Nucleus accumbens (tissue), 56 donors: ENCODE measurements around the gene DIP2B.
"Not testable (repeated sequence)": the region's sequence is repeated elsewhere in the genome, so short reads cannot be mapped to it uniquely, and the experiment has no call there.

ENCODE experiments used
- DNase-seq, 56 donors: peaks; one replicate each; lab custom pipeline; 2025; lab: John Stamatoyannopoulos, UW

The DIP2B gene

DNA sequence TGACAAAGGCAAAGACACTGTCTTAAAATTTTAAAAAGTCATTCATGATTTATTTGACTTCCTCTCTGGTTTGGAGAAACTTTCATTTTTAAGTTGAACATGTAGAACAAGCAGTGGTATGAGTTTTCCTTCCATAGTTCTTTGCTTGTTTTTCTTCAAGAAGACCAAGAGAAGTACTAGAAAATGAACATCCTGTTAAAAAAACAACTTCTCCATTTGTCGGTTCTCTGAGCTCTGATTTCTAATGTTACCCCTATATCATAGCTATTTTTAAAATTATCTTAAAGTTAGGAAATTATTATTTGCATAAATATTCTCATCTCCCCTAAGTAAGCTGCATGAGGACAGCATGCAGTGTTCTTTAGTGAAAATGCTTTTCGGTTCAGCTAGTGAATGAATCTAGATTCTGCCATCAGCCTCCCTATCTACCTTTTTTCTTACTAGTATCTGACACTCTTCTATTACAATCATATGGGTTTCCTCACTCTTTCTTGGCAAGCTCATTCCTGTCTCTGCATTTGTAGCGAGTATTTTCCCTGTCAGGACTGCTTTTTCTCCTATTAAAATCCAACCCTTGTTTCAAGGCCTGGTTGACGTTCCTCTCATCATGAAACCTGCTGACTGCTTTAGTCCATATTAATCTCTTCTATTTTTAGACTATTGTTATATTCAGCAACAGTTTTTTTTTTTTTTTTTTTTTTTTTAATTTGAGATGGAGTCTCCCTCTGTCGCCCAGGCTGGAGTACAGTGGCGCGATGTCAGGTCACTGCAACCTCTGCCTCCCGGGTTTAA lies 15.8 kb downstream of the DIP2B start:
- DNase-seq, result no peak

DNA sequence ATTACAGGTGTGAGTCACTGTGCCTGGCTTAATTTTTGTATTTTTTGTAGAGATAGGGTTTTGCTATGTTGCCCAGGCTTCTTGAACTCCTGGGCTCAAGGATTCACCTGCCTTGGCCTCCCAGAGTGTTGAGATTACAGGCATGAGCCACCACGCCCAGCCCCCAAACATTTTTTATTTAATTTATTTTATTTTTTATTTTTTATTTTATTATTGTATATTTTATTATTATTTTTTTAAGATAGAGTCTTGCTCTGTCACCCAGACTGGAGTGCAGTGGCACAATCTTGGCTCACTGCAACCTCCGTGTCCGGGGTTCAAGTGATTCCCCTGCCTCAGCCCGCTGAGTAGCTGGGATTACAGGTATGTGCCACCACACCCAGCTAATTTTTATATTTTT lies 17.0 kb downstream of the DIP2B start:
- DNase-seq, result not testable (repeated sequence)

DNA sequence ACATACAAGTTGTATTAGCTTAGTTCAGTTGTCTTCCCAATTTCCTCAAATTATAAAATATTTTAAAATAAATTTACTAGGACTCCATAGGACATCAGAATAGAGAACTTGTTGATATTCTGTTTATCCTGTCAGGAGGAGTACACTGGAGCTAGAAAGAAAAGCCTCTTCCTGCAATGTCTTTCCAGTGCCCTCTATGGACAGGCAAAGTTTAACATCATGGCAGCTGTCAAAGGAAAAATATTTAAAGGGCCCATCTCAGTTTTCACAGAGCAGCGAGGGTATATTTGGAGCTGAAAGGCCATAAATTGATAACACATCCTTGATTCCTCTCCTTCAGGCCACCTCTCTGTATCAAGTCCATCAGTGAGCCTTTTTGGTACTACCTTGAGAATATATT lies 19.0 kb downstream of the DIP2B start:
- no peak for DNase-seq

DNA sequence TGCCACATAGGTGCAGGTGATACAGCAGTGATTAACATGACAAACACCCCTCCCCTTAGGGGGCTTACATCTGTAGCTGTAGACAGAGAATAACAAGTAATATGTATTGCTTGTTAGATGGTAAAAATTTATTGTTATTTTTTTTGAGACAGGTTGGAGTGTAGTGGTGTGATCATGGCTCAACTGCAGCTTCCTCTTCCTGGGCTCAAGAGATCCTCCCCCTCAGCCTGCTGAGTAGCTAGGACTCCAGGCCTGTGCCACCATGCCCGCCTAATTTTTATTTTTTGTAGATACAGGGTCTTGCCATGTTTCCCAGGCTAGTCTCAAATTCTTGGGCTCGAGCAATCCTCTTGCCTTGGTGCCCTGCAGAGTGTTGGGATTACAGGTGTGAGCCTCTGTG lies 19.8 kb downstream of the DIP2B start:
- no peak for DNase-seq

DNA sequence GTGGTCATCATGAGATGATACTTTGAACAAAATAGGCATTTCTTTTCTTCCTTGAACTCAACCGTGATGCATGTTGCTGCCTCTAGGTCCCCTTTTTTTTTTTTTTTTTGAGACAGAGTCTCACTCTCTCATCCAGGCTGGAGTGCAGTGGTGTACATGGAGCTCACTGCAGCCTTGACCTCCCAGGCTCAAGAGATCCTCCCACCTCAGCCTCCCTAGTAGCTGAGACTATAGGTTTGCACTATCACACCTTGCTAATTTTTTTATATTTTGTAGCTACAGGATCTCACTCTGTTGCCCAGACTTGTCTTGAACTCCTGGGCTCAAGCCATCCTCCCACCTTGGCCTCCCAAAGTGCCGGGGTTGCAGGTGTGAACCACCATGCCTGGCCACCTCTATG lies 20.6 kb downstream of the DIP2B start:
- DNase-seq, result no peak

DNA sequence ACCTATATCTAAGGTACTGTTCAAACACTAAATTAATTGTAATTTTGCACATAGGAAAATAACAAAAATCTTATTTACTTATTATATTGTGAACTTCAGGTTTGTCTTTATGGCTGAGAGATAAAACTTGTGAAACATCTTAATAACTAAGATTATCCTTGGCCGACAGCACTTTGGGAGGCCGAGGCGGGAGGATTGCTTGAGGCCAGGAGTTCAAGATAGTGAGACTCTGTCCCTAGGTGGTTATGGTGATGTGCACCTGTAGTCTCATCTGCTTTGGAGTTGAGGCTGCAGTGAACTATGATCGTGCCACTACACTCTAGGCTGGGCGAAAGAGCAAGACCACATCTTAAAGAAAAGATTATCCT lies 22.6 kb downstream of the DIP2B start:
- no peak for DNase-seq

DNA sequence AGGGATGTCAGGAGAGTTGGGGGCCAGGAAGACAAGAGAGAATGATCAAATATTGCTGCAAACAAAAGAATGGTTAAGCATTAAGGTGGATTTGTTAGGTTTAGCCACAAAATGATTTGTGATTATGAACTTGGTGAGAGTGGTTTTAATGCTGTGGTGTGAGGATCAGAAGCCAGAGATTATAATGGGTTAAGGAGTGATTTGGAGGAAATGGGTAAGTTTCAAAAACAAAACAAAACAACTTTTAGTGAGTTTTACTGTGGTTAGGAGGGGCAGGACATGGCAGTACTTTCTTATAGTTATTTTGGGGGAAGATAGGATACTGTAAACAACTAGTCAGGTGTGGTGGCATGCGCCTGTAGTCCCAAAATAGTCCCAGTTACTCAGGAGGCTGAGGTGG lies 24.0 kb downstream of the DIP2B start:
- no peak for DNase-seq

DNA sequence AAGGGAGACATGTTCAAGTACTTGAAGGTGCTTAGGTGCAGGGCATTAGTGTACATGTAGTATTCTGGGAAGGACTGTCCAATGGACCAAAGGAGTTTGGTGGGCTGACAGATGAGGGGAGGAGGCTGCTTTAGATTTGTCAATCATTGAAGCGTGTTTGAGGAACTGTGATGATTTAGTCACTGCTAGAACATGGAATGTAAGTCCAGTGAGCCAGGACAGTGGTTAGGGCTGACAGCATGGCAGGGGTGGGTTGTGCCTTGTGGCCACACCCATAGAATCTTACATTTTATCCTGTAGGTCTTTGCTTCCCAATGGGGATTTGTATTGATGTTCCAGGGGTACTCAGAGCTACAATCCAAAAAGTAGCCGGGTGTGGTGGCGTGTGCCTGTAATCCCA lies 24.6 kb downstream of the DIP2B start:
- DNase-seq, result no peak

DNA sequence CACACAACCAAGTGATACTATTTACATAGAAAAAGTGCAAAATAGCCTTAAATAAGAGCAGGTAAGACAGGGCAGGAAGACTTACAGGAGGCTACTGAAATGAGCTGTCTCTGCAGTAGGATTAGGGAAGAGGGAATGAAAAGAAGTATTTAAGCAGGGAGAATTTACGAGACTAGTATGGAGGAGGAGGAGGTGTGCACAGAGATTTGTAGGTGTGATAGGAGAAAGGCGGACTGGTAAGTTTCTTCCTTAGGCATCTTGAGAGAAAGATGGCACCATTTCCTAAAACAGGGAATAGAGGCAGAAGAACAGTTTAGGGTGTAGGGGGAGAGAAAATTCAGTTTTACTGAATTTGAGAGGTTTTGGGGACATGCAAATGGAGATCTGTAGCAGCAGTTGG lies 25.7 kb downstream of the DIP2B start:
- no peak for DNase-seq

DNA sequence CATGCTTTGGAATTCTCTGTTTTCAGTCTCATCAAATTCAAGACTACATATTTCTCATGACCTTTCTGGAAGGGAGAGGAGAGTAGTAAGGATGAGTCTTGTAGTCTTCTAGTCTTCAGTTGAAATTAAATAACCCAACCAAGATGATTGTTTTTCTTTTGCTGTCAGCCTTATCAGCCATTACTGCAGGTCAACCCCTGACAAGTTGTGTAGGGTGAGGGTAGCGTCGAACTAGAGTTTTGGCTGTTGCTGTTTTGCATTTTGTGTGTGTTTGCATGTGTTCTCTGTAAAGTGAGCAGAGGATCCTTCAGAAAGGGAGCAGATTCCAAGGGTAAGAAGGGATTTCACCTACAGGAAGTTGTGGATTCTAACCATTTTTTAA lies 28.4 kb downstream of the DIP2B start:
- DNase-seq, result no peak

DNA sequence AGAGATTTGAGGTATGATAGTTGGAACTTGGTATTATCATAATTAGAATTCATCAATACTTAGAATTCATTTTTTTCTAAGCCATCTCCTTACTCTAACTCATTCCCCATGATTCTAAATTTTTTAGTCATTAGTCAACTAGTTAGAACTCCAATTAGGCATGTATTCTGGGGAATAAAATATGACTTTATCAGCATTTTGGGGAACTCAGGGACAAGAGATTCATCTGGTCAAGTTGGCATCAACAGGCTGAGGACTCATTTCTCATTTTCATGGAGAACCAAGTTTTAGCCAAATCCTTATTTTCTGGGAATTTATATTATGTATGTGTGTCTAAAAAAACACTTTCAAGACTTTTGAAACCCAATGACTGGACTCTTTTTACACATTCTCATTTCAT lies 29.2 kb downstream of the DIP2B start:
- no peak for DNase-seq

DNA sequence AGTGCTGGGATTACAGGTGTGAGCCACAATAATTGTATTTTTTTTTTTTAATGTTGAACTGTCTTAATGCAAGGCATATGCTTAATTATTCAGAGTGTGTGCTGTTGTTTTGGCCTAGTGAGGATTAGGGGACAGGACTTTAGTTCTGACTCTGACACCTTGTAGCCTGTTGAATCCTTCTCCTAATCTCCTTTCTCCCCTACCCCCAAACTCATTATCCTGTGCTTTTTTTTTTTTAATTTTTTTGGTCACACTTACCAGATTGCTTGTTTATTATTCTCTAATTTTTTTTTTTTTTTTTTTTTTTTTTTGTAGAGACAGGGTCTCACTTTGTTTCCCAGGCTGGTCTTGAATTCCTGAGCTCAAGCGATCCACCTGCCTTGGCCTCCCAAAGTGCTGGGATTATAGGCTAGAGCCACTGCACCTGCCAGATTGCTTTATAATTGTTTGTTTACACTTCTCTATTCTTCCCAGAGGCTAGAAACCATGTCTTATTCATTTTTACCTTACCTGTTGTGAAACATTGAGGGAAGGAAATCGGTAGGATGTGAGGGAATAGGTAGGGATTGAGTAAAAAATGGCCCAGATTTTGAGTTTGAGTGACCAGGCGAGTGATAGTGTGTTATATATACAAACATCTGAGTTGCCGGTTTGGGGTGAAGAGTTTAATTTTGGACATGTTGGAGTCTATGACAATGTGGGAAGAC lies 32.2 kb downstream of the DIP2B start:
- no peak for DNase-seq

DNA sequence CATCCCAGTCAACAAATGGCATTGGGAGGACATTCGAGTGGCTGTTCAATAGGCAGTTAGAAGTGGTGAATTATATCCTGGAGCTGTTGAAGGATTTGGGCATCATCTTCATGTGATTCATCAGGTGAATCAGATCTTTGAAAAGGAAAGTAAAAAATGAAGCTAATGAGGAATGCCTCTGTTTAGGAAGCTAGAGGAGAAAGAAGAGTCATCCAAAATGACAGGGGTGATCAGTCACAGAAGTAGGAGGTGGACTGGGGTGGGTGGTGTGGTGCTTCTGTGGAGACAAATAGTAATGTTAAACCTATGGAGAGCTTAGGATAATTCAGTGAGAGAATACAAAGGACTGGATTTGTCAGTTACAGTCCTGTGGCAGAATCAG lies 32.7 kb downstream of the DIP2B start:
- DNase-seq, result no peak

DNA sequence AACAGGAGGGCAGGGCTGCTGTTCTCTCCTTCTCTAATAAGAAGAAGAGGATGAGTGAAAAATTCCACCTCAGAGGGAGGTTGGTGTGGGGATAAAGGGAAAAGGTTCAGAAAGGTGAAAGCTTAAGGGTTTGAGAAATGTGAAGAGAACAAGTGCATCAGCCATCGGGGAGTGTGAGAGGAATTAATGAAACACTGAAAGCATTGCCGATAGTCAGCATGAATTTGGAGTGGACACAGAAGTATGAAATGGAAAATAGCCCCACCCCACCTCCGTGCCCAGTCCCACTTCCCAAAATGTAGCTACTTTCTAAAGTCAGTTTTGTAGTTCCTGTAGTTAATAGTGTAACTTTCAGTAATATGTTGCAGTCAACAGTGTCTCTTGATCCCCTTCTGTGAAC lies 33.4 kb downstream of the DIP2B start:
- DNase-seq, result no peak

DNA sequence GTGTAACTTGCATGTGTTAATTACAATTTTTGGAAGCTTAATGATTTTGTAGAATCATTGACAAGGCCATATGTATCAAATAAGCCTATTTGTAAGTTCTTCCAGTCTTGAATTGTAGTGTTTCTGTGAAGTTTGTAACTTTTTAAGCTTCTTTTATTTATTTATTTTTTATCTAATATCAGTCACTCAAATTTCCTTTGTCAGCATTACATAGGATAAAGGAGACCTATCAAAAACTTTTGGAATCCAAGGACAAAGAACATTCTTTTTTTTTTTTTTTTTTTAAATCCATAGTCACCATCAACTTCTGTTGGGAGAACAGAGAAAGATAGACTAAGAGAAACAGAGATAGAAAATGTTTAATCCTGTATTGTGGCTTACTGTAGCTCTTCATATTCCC lies 36.4 kb downstream of the DIP2B start:
- no peak for DNase-seq

DNA sequence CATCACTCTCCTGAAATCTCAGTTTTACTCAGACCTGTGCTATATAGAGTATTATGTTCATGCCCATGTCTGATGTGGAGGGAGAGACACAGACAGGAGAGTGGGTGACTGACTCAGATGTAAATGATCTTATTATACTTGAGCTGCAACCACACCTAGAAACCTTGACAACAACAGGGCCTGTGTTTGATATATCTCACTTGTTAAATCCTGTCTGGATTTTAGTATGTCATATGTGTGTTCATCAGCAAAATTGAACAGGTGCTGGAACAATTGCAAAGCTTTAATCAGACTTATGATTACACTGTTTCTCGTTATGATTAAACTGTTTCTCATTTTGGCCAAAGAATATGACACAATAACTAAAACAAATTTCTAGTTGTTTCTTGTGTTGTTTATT lies 37.7 kb downstream of the DIP2B start:
- DNase-seq, result peak in 5 of 56 donors; percentile 10 to 62 (median 13)

DNA sequence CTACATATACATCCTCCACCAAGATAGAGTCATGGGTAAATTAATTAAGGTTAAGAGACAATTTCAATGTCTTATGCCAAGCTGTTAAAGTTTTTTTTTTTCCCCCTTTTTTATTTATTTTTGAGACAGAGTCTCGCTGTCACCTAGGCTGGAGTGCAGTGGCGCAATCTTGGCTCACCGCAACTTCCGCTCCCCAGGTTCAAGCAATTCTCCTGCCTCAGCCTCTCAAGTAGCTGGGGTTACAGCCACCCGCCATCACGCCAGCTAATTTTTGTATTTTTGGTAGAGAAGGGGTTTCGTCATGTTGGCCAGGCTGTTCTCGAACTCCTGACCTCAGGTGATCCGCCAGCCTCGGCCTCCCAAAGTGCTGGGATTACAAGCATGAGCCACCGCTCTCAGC lies 38.4 kb downstream of the DIP2B start:
- not testable (repeated sequence) for DNase-seq

DNA sequence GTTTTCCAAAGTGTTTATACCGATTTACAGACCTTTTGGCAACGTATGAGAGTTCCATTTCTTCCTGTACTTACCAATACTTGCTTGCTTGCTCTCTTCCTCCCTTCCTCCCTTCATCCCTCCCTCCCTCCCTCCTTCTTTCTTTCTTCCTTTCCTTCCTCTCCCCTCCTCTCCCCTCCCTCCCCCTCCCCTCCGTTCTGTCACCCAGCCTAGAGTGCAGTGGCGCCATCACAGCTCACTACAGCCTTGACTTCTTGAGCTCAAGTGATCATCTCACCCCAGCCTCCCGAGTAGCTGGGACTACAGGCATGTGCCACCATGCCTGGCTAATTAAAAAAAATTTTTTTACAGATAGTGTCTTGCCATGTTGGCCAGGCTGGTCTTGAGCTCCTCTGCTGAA lies 40.4 kb downstream of the DIP2B start:
- DNase-seq, result no peak

DNA sequence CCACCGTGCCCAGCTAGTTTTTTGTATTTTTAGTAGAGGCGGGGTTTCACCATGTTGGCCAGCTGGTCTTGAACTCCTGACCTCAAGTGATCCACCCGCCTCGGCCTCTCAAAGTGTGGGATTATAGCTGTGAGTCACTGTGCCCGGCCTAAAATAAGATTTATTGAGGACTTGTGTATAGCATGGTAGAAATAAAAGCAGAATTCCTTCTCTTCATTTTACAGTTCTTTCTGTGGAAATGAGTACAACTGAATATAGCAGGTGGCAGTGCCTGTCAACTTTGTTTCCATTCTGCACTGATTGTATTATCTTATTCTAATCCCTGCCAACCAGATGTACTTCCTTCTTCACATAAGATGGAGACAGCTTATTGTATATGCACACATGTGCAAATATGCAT lies 41.0 kb downstream of the DIP2B start:
- DNase-seq, result no peak

DNA sequence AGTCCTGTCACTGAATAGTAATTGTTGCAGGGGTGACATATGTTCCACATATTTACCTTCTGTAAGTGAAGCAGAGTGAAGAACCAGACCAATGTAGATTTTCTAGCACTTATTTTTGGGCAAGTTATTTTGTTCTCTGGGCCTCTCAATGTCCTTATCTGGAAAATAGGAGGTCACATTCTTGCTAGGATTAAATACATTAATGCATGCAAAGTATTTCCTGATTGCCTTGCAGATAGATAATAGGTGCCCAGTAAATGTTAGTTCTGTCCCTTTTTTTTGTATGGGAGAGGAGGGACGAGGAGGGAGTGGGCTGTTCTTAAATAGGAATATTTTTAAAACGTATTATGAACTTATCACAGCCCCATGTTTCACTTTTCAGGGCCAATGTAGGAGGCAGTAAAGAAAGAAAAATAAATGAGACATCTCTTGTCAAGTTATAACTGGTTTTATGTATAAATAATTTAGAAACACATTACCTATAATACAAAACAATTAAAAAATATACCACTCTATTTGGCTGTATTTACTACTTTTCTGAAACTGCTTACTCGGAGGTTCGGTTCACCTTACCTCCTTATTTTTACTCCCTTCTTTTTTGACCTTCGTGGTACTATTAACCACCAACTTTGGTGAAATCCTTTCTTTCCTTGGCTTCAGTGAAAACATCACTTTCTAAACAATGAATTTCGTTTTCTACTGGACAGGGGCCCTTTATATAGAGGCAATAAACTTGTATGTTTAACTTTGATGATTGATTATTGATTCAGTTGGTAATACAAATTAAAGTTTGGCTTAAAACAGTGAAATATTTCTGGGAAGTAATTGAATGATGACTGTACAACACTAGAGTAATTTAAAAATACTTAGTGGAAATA lies 41.9 kb downstream of the DIP2B start:
- no peak for DNase-seq

DNA sequence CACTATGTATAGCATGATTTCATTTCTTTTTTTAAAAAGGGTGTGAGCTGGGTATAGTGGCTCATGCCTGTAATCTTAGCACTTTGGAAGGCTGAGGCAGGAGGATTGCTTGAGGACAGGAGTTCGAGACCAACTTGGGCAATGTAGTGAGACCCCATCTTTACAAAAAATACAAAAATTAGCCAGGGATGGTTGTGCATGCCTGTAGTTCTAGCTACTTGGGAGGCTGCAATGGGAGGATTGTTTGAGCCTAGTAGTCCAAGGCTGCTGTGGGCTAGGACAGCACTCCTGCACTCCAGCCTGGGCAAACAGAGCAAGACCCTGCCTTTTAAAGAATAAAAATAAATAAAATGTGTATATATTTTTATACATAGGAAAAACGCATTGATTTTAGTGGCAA lies 43.0 kb downstream of the DIP2B start:
- DNase-seq, result no peak

DNA sequence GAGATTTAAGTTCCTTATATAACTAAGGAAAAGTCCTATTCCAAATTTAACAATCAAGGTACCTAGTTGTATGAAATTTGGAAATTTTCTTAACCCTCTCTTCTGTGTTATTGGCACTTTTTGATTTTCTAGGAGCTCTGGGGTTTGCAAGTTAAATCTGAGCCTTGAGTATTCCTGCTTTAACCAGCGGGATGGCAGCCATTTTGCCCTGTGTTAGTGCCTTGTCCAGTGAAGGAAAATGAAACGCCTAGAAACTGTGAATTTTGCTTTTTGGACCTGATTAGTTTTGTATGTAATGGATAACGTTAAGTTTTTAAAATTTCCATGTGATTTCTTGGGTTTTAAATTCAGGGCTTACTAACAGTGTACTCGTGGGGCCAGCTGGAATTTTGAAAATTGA lies 45.1 kb downstream of the DIP2B start:
- DNase-seq, result no peak
